GM18951 (cell line): ENCODE measurements around the gene MLEC.

Experiments
- POLR2A ChIP-seq: IDR thresholded peaks from 4 replicates; pipeline ENCODE4 v1.6.1; 2011; ENCODE audit warnings: mild to moderate bottlenecking; ENCODE audit not compliant: insufficient read length, insufficient read depth; ENCODE audit errors: extremely low read depth
- in situ Hi-C: fragments of 300-500 bp; cut with MboI; formaldehyde crosslinking; loops from one replicate; pipeline ENCODE4 v1.12.0; 2022; ENCODE audit warnings: low sequenced_read_pairs, mixed read lengths, inconsistent platforms; ENCODE audit not compliant: unreplicated experiment

MLEC gene

GRCh38 chr12:120690978-120691377 is 4.0 kb downstream of the MLEC start:
- TF ChIP-seq POLR2A: no peak
- in situ Hi-C loops: no loop called here

- TF ChIP-seq POLR2A: no peak
- in situ Hi-C loops: no loop called here
Observed at GRCh38 chr12:120692524-120693033, 5.6 kb downstream of the MLEC start.

GRCh38 chr12:120693848-120694247 is 6.9 kb downstream of the MLEC start:
- in situ Hi-C loops: no loop called here
- TF ChIP-seq POLR2A: no peak

GRCh38 chr12:120696626-120697025 is 9.7 kb downstream of the MLEC start:
- in situ Hi-C loops: no loop called here

GRCh38 chr12:120697344-120697743 is 10.4 kb downstream of the MLEC start:
- in situ Hi-C loops: no loop called here
- no peak for TF ChIP-seq POLR2A

More at GRCh38 chr12:120696626-120697025, 9.7 kb downstream of the MLEC start:
- no peak for TF ChIP-seq POLR2A

- no peak for TF ChIP-seq POLR2A
- in situ Hi-C loops: no loop called here
Observed at GRCh38 chr12:120698665-120699064, 11.7 kb downstream of the MLEC start.

GRCh38 chr12:120699553-120699952 is 12.6 kb downstream of the MLEC start:
- in situ Hi-C loops: no loop called here
- no peak for TF ChIP-seq POLR2A

- in situ Hi-C loops: no loop called here
- no peak for TF ChIP-seq POLR2A
Observed at GRCh38 chr12:120700886-120701285, 13.9 kb downstream of the MLEC start.

GRCh38 chr12:120702637-120703036 is 15.7 kb downstream of the MLEC start:
- in situ Hi-C loops: no loop called here
- TF ChIP-seq POLR2A: no peak

- in situ Hi-C loops: no loop called here
- no peak for TF ChIP-seq POLR2A
Observed at GRCh38 chr12:120703311-120703942, 16.5 kb downstream of the MLEC start.

- TF ChIP-seq POLR2A: no peak
- in situ Hi-C loops: no loop called here
Observed at GRCh38 chr12:120705618-120706017, 18.7 kb downstream of the MLEC start.

- in situ Hi-C loops: no loop called here
- TF ChIP-seq POLR2A: no peak
Observed at GRCh38 chr12:120706029-120706428, 19.1 kb downstream of the MLEC start.

GRCh38 chr12:120708651-120709050 is 21.7 kb downstream of the MLEC start:
- no peak for TF ChIP-seq POLR2A
- in situ Hi-C loops: no loop called here

- peak; percentile 66 for TF ChIP-seq POLR2A
- in situ Hi-C loops: loop anchor here (10.0 kb wide), 1 partner anchor 65 kb away; the partner anchor contains the start of gene CABP1
Observed at GRCh38 chr12:120710031-120710804, 23.3 kb downstream of the MLEC start, which contains the start of gene UNC119B. TSS of gene UNC119B (plus strand) at chr12:120710458. CDS start at chr12:120710475, 17 bp downstream.
